Spinal cord (tissue), 10 donors: ENCODE results near the gene PNKP. TPM values are rescaled to one million over a fixed set of nuclear protein-coding genes. Genes with fewer than 3 reads are reported as not detected.

Source experiments
- DNase-seq, 6 donors: peaks; one replicate each; pipeline versions ENCODE4 v3.0.0 to v3.0.0-alpha.2; 2013 to 2015; ENCODE audit warnings: low spot score in 6 of 6, low read depth in 4 of 6
- H3K27ac ChIP-seq: one replicate; pipeline ENCODE4 v1.5.1; 2013; ENCODE audit warnings: low read depth, low read length, control low read depth
- H3K27me3 ChIP-seq: one replicate; pipeline ENCODE4 v1.6.1; 2013; ENCODE audit warnings: low read length; ENCODE audit not compliant: control insufficient read depth, insufficient read depth
- H3K36me3 ChIP-seq: one replicate; pipeline ENCODE4 v1.6.1; 2013; ENCODE audit warnings: low read length; ENCODE audit not compliant: control insufficient read depth, insufficient read depth
- H3K4me1 ChIP-seq: one replicate; pipeline ENCODE4 v1.6.1; 2013; ENCODE audit warnings: low read length; ENCODE audit not compliant: control insufficient read depth, insufficient read depth
- H3K4me3 ChIP-seq: one replicate; pipeline ENCODE4 v1.5.1; 2013; ENCODE audit warnings: low read depth, low read length, control low read depth
- H3K9me3 ChIP-seq: one replicate; pipeline ENCODE4 v1.6.1; 2013; ENCODE audit warnings: low read length; ENCODE audit not compliant: control insufficient read depth, insufficient read depth
- WGBS: methylation state at CpG from one replicate; pipeline ENCODE4 v1.1.5; 2013; ENCODE audit warnings: missing lambda C conversion rate; ENCODE audit not compliant: insufficient coverage; 5-methylcytosine and 5-hydroxymethylcytosine counted together
- polyA plus RNA-seq, 2 donors: library from polyadenylated mRNA; unstranded; fragments of 120-200 nt; gene quantifications; one replicate each; pipeline ENCODE4 v1.2.1, GENCODE V29; 2013; ENCODE audit not compliant: insufficient read length in 2 of 2
- total RNA-seq, 2 donors: library from RNA; depleted of rRNA in 1 of 2; stranded (reverse); fragments of 120-200 nt in 1 of 2; fragments of >200 nt in 1 of 2; gene quantifications; one replicate each; pipeline versions ENCODE4 v1.2.3 to v1.2.4, GENCODE V29; 2013 to 2014
- donor health status: healthy.

Gene PNKP
- total and polyA plus RNA-seq, 4 donors = 22.2 to 87.1 (median 50.3) TPM

- Histone ChIP-seq H3K27ac (no peak overlapping the region), H3K4me3 (no peak overlapping the region), H3K27me3 (no peaks in the 10 kb centered on the region), H3K9me3 (no peaks in the 10 kb centered on the region), H3K36me3 (peaks cover 85% of the 10 kb centered on the region), H3K4me1 (no peaks in the 10 kb centered on the region)
- 93% methylated on average over 9 of the region's 9 CpGs for WGBS
- DNase-seq = no peak
These were observed 30.0 kb downstream of the PNKP start for GRCh38 chr19:49837425-49837824.

GRCh38 chr19:49837009-49837310 lies 30.4 kb downstream of the PNKP start:
- Histone ChIP-seq H3K36me3 (peaks cover 85% of the 10 kb centered on the region), H3K4me1 (no peaks in the 10 kb centered on the region), H3K9me3 (no peaks in the 10 kb centered on the region), H3K27ac (no peak overlapping the region), H3K27me3 (no peaks in the 10 kb centered on the region), H3K4me3 (no peak overlapping the region)
- 87% methylated on average over 5 of the region's 5 CpGs for WGBS
- DNase-seq = no peak

GRCh38 chr19:49836176-49837008 lies 31.0 kb downstream of the PNKP start:
- DNase-seq = no peak
- Histone ChIP-seq H3K27me3 (no peaks in the 10 kb centered on the region), H3K36me3 (peaks cover 88% of the 10 kb centered on the region), H3K4me3 (no peak overlapping the region), H3K4me1 (no peaks in the 10 kb centered on the region), H3K9me3 (no peaks in the 10 kb centered on the region), H3K27ac (no peak overlapping the region)
- 96% methylated on average over 19 of the region's 20 CpGs for whole genome bisulfite sequencing

GRCh38 chr19:49835562-49835961 lies 31.8 kb downstream of the PNKP start:
- Histone ChIP-seq H3K9me3 (no peaks in the 10 kb centered on the region), H3K36me3 (peaks cover 92% of the 10 kb centered on the region), H3K4me3 (no peak overlapping the region), H3K27ac (no peak overlapping the region), H3K27me3 (no peaks in the 10 kb centered on the region), H3K4me1 (no peaks in the 10 kb centered on the region)
- DNase-seq = no peak
- WGBS = 94% methylated on average over 9 of the region's 12 CpGs

GRCh38 chr19:49833599-49833998 lies 33.8 kb downstream of the PNKP start:
- DNase-seq = no peak
- no peak overlapping the region for H3K4me3 ChIP-seq
- peaks cover 99% of the 10 kb centered on the region for H3K36me3 ChIP-seq
- H3K9me3 ChIP-seq = no peaks in the 10 kb centered on the region
- H3K27me3 ChIP-seq = no peaks in the 10 kb centered on the region
- H3K27ac ChIP-seq = no peak overlapping the region
- no peaks in the 10 kb centered on the region for H3K4me1 ChIP-seq
- 88% methylated on average over 7 of the region's 7 CpGs for WGBS

GRCh38 chr19:49832556-49832955 lies 34.8 kb downstream of the PNKP start:
- no peak for DNase-seq
- Histone ChIP-seq H3K9me3 (no peaks in the 10 kb centered on the region), H3K36me3 (peaks cover 98% of the 10 kb centered on the region), H3K4me3 (no peak overlapping the region), H3K4me1 (no peaks in the 10 kb centered on the region), H3K27me3 (no peaks in the 10 kb centered on the region), H3K27ac (peak overlapping the region; percentile 25)
- WGBS = 67% methylated on average over 9 of the region's 9 CpGs

GRCh38 chr19:49831592-49831991 lies 35.8 kb downstream of the PNKP start:
- Histone ChIP-seq H3K36me3 (peaks cover 98% of the 10 kb centered on the region), H3K27ac (no peak overlapping the region), H3K4me1 (no peaks in the 10 kb centered on the region), H3K27me3 (no peaks in the 10 kb centered on the region), H3K4me3 (no peak overlapping the region), H3K9me3 (no peaks in the 10 kb centered on the region)
- DNase-seq = no peak
- 99% methylated on average over 7 of the region's 8 CpGs for WGBS

GRCh38 chr19:49830766-49831165 lies 36.6 kb downstream of the PNKP start:
- H3K4me3 ChIP-seq = no peak overlapping the region
- no peak for DNase-seq
- H3K27me3 ChIP-seq = no peaks in the 10 kb centered on the region
- peaks cover 97% of the 10 kb centered on the region for H3K36me3 ChIP-seq
- WGBS = 97% methylated on average over 11 of the region's 12 CpGs
- H3K9me3 ChIP-seq = no peaks in the 10 kb centered on the region
- H3K27ac ChIP-seq = no peak overlapping the region
- no peaks in the 10 kb centered on the region for H3K4me1 ChIP-seq

- peaks cover 93% of the 10 kb centered on the region for H3K36me3 ChIP-seq
- 95% methylated on average over 18 of the region's 18 CpGs for WGBS
- H3K9me3 ChIP-seq = no peaks in the 10 kb centered on the region
- no peak for DNase-seq
- no peaks in the 10 kb centered on the region for H3K27me3 ChIP-seq
- H3K4me1 ChIP-seq = no peaks in the 10 kb centered on the region
- no peak overlapping the region for H3K4me3 ChIP-seq
- no peak overlapping the region for H3K27ac ChIP-seq
These were observed 37.7 kb downstream of the PNKP start for GRCh38 chr19:49829721-49830120.

- DNase-seq = no peak
- H3K4me1 ChIP-seq = no peaks in the 10 kb centered on the region
- H3K27ac ChIP-seq = no peak overlapping the region
- 91% methylated on average over 8 of the region's 8 CpGs for WGBS
- H3K36me3 ChIP-seq = peaks cover 91% of the 10 kb centered on the region
- H3K27me3 ChIP-seq = no peaks in the 10 kb centered on the region
- H3K9me3 ChIP-seq = no peaks in the 10 kb centered on the region
- no peak overlapping the region for H3K4me3 ChIP-seq
These were observed 38.2 kb downstream of the PNKP start for GRCh38 chr19:49829200-49829599.
